Fibroblast of villous mesenchyme (primary cell): Measurements from ENCODE around the gene ESYT2. TPM values are rescaled to one million over a fixed set of nuclear protein-coding genes. Genes with fewer than 3 reads are reported as not detected.

ENCODE experiments used
- DNase-seq: peaks from one replicate; pipeline ENCODE4 v3.0.0-alpha.2; 2010; ENCODE audit warnings: low read depth
- H3K4me3 ChIP-seq: 2 replicates; pipeline ENCODE4 v1.5.1; 2011; ENCODE audit warnings: low read depth, mild to moderate bottlenecking, low read length
- CTCF ChIP-seq: IDR thresholded peaks from 2 replicates; pipeline ENCODE4 v1.5.1; 2012; ENCODE audit warnings: low read depth, mild to moderate bottlenecking, low read length; ENCODE audit not compliant: insufficient read depth
- total RNA-seq: library from RNA; depleted of rRNA; stranded (reverse); fragments of >200 nt; gene quantifications from 2 replicates; pipeline ENCODE4 v1.2.3, GENCODE V29; 2012

ESYT2 gene
- total RNA-seq, 1 donor, result 75.1 TPM

GRCh38 chr7:158837790-158838637 lies 8.7 kb upstream of the ESYT2 start:
- H3K4me3 ChIP-seq, result no peak overlapping the region
- no peak for TF ChIP-seq CTCF
- DNase-seq, result no peak

GRCh38 chr7:158836692-158837091 lies 7.4 kb upstream of the ESYT2 start:
- no peak for DNase-seq
- H3K4me3 ChIP-seq, result no peak overlapping the region
- no peak for TF ChIP-seq CTCF

GRCh38 chr7:158834878-158835784 lies 5.8 kb upstream of the ESYT2 start:
- DNase-seq, result no peak
- TF ChIP-seq CTCF, result no peak
- no peak overlapping the region for H3K4me3 ChIP-seq

- H3K4me3 ChIP-seq, result no peak overlapping the region
- no peak for DNase-seq
- TF ChIP-seq CTCF, result no peak
Measured at GRCh38 chr7:158832994-158833393, 3.7 kb upstream of the ESYT2 start.

GRCh38 chr7:158831738-158832091 lies 2.4 kb upstream of the ESYT2 start:
- TF ChIP-seq CTCF, result no peak
- DNase-seq, result no peak

GRCh38 chr7:158830211-158830723 lies 958 bp upstream of the ESYT2 start:
- TF ChIP-seq CTCF, result peak; percentile 1
- DNase-seq, result no peak
- peak overlapping the region; percentile 84 for H3K4me3 ChIP-seq

More at GRCh38 chr7:158831738-158832091, 2.4 kb upstream of the ESYT2 start:
- no peak overlapping the region for H3K4me3 ChIP-seq
